Activated CD4-positive, CD25-positive, alpha-beta regulatory T cell treated with anti-CD3 and anti-CD28 coated beads, Interleukin-2, amount 50 U/mL, for 24 hours (primary cell): ENCODE results near the gene C3orf38.
A peak's percentile ranks its signal among the peaks of the same experiment; 100 is the strongest.
"Not testable (repeated sequence)": the region's sequence is repeated elsewhere in the genome, so short reads cannot be mapped to it uniquely, and the experiment has no call there.

Experiments
- ATAC-seq, 2 donors: fragments of 150-1000 bp; cut with Tn5 transposase; one replicate each; pipeline ENCODE4 v1.10.0; 2021; ENCODE audit warnings: mild to moderate bottlenecking in 1 of 2, moderate library complexity in 1 of 2

C3orf38 gene

DNA sequence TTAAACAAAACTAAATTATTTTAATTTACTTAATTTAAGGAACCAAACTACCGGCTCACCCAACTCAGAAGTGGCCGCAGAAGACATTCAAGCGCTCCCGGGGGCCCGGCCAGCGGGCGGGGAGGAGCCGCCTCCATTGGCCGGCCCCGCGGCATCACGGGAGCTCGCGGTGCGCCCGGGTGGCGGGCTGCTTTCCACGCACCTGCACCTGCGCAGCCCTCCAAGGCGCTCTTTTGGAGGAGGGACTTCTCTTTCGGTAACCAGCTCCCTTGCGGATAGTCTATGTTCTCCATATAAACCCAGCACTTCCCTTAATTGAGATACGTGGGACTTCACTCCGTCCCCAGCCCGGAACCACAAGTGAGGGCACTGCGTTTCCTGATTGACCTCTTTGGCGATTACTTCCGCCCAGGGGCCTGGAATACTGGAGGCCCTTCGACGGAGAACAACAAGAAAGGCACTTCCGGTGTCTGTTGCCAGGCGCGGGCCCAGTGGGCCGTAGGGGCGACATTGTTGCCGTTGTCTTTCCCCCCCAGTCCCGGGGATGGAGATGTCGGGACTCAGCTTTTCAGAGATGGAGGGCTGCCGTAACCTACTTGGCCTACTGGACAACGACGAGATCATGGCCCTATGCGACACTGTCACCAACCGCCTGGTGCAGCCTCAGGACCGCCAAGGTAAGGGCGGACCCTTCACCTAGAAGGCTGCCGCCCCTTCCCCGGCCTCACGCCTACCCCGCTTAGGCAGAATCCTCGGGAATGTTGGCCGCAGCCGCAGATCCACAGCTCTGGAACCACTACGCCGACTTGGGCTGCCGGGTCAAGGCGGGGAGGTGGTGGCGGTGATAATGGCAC lies at the start of gene C3orf38:
C3orf38 (plus strand) TSS at position 451 of the 854 bp plus-strand sequence; CDS start at position 545, 94 bp downstream.
- peak; percentile 90 to 91 for ATAC-seq

DNA sequence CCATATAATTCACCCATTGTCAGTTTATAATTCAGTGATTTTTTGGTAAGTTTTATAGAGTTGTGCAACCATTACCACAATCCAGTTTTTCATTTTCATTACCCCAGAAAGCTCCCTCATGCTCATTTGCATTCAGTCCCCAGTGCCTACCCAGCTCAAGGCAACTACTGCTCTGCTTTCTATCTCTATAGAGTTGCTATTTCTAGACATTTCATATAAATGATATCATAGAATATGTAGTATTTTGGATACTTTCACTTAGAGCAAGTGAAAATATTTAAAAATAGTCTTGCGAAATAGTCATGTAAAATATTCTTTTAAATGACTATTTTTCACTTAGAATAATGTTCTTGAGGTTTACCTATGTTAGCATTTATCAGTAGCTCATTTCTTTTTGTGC lies 48.6 kb upstream of the C3orf38 start:
- no peak for ATAC-seq

- no peak for ATAC-seq
These were observed 44.4 kb upstream of the C3orf38 start for GRCh38 chr3:88105325-88105724.

- ATAC-seq = no peak
These were observed 37.5 kb upstream of the C3orf38 start for GRCh38 chr3:88112289-88112688.

DNA sequence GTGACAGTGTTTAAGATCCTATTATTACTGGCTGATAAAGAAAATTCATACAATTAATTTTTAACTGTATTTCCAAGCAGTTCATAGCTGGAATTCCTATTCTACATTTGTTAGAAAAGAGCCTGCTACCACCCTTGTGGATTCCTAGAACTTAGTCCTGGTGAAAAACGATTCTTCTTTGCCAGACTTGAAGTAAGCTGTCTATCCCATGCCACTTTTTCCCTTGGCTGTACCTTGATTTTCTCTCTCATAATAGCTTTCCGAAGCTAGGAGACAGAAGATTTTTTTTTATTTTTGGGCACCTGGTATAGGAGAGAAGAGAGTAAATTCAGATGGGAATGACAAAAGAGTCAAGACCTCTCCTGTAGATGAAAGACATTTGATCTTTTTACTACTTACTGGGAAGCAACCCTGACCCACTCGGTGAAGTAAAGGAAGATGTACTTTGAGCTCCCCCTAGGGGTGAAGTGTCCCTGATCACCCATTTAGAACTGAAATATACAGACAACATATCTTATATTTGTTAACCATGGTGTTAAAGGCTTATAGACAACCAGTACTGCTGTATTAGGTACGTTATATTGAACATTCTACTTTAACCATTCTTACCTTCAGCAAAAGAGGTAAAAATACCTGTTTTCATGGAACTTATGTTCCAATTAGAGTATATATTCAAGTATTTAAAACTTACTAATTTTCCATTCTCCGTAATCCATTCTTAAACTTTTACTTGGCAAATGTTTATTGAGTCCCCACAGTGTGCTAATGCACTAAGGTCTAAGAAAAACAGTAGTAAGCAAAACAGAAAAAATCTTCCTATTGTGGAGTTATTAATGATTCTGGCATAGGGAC lies 36.2 kb upstream of the C3orf38 start:
- peak; percentile 75 to 85 for ATAC-seq

DNA sequence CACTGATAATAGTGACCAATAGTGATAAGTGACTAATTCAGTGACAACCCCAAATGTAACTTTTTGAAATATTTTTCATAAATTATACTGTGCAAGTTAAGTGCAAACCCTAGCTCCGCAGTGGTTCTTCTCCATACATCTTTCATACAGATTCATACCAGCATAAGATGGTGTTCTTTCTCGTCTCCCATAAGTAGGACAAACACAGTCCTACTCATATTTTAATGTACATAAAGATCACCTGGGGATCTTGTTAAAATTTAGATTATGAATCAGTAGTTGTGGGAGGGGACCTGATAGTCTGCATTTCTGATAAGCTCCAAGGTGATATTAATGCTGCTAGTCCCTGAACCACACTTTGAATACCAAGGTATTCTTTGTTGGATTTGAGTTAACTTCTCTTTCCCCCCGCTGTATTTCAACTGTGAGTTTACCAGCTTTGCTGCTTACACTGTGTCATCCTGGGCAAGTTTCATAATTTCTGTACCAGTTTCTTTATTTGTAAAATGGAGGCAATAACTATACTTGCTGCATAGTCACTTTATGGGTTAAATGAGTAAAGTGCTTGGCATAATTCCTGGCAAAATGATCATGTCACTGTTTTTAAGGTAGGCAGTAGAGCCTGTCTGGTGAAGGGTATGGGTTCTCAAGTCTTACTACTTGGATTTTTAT lies 34.7 kb upstream of the C3orf38 start:
- ATAC-seq = peak in 1 of 2 donors; percentile 67

GRCh38 chr3:88117683-88118082 lies 32.1 kb upstream of the C3orf38 start:
- no peak for ATAC-seq

GRCh38 chr3:88118603-88119002 lies 31.2 kb upstream of the C3orf38 start:
- ATAC-seq = not testable (repeated sequence)

GRCh38 chr3:88123526-88123925 lies 26.2 kb upstream of the C3orf38 start:
- ATAC-seq = no peak

- ATAC-seq = no peak
These were observed 18.1 kb upstream of the C3orf38 start for GRCh38 chr3:88131695-88132094.

- ATAC-seq = no peak
These were observed 16.9 kb upstream of the C3orf38 start for GRCh38 chr3:88132894-88133293.

GRCh38 chr3:88133711-88134263 lies 16.0 kb upstream of the C3orf38 start:
- no peak for ATAC-seq

- no peak for ATAC-seq
These were observed 11.9 kb upstream of the C3orf38 start for GRCh38 chr3:88137836-88138235.

- ATAC-seq = peak in 1 of 2 donors; percentile 39
These were observed 8.2 kb upstream of the C3orf38 start for GRCh38 chr3:88141458-88142083.

- peak; percentile 72 to 80 for ATAC-seq
These were observed 7.6 kb upstream of the C3orf38 start for GRCh38 chr3:88142094-88142624.

- ATAC-seq = no peak
These were observed 2.5 kb upstream of the C3orf38 start for GRCh38 chr3:88147261-88147660.

DNA sequence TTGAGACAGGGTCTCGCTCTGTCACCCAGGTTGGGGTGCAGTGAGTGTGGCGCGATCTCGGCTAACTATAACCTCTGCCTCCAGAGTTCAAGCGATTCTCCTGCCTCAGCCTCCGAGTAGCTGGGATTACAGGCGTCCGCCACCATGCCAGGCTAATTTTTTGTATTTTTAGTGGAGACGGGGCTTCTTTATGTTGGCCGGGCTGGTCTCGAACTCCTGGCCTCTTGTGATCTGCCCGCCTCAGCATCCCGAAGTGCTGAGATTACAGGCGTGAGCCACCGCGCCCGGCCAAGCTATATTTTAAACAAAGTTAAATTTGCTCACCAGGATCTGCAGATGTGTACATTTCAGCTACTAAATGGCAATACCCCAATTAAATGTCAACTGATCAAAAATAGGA lies 1.1 kb upstream of the C3orf38 start:
- no peak for ATAC-seq

DNA sequence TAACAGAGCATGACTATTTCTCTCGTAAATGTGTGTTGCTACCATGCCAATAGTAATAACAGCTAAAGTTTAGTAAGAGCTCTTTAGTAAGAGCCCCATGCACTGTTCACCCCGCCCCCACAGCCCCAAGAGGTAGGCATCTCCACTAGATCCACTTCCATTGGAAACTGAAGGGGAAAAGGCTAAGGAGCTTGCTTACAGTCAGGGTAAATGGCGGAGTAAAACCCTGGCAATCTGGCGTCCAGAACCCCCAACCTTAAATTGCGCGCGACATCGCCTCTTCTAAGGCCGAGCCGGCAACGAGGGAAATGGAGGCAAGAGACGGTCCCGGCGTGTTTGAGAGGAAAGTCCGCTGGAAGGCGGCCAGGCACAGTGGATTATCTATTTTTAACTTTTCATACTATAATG lies 654 bp upstream of the C3orf38 start:
- ATAC-seq = peak; percentile 13 to 19

DNA sequence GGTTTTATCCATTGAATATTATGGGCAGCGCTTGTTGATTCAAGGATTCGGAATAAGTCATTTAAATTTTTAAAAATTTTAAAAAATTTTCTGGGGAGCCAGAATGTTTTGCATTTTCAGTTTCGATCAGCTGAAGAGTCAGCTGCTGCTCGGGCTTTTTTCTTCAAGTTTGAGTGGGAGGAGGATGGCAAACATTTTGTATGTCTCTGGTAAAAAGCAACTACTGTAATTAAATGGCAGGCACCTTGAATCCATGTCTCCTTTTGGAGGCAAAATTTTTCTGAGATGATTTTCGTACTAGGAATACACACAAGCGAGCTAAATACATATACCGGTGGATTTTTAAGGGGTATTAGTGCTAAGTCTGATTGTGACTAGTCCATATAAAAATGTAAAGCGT lies 612 bp downstream of the C3orf38 start:
- no peak for ATAC-seq

- no peak for ATAC-seq
These were observed 1.0 kb downstream of the C3orf38 start for GRCh38 chr3:88150806-88151205.

DNA sequence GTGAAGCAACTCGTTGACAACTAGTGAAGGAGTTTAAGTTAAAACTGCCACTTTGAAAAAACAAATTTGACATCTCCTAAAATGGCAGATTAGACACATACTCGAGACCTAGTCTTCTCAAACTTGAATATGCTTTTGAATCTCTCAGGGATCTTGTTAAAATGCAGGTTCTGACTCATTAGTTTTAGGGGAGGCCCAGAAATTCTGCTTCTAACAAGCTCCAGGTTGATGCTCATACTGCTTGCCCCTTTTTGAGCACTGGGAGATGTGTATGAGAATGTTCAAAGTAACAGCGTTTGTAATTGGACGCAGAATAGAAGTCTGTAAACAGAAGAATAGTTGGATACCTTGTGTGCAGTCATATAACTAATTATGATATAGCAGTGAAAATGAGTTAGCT lies 1.6 kb downstream of the C3orf38 start:
- ATAC-seq = no peak

GRCh38 chr3:88152841-88153240 lies 3.1 kb downstream of the C3orf38 start:
- no peak for ATAC-seq
